ENCODE results near the gene IZUMO4.
"Not testable (repeated sequence)": the region's sequence is repeated elsewhere in the genome, so short reads cannot be mapped to it uniquely, and the experiment has no call there.

IZUMO4 gene

GRCh38 chr19:2123682-2124387, 27.1 kb downstream of the IZUMO4 start:
- DNase-seq (ENCODE audit: low spot score): no peak

GRCh38 chr19:2126879-2127518, 30.3 kb downstream of the IZUMO4 start:
- DNase-seq (ENCODE audit: low spot score): no peak

GRCh38 chr19:2127758-2128157, 31.0 kb downstream of the IZUMO4 start:
- DNase-seq (ENCODE audit: low spot score): no peak

GRCh38 chr19:2128252-2128651, 31.5 kb downstream of the IZUMO4 start:
- DNase-seq (ENCODE audit: low spot score): not testable (repeated sequence)

GRCh38 chr19:2129022-2129421, 32.3 kb downstream of the IZUMO4 start:
- DNase-seq (ENCODE audit: low spot score): no peak

- DNase-seq (ENCODE audit: low spot score): no peak
Measured at GRCh38 chr19:2129486-2129885, 32.8 kb downstream of the IZUMO4 start.

- no peak for DNase-seq (ENCODE audit: low spot score)
Measured at GRCh38 chr19:2129892-2130770, 33.4 kb downstream of the IZUMO4 start.

GRCh38 chr19:2131012-2131975, 34.6 kb downstream of the IZUMO4 start:
- DNase-seq (ENCODE audit: low spot score): not testable (repeated sequence)

GRCh38 chr19:2132191-2132590, 35.5 kb downstream of the IZUMO4 start:
- no peak for DNase-seq (ENCODE audit: low spot score)

GRCh38 chr19:2132731-2133490, 36.2 kb downstream of the IZUMO4 start:
- DNase-seq (ENCODE audit: low spot score): no peak

GRCh38 chr19:2135474-2136402, 39.0 kb downstream of the IZUMO4 start:
- DNase-seq (ENCODE audit: low spot score): no peak

GRCh38 chr19:2136796-2137195, 40.1 kb downstream of the IZUMO4 start:
- no peak for DNase-seq (ENCODE audit: low spot score)

- DNase-seq (ENCODE audit: low spot score): no peak
Measured at GRCh38 chr19:2138061-2138728, 41.5 kb downstream of the IZUMO4 start.

GRCh38 chr19:2139385-2140137, 42.8 kb downstream of the IZUMO4 start:
- DNase-seq (ENCODE audit: low spot score): no peak

GRCh38 chr19:2140138-2140569, 43.4 kb downstream of the IZUMO4 start:
- DNase-seq (ENCODE audit: low spot score): no peak

- DNase-seq (ENCODE audit: low spot score): no peak
Measured at GRCh38 chr19:2142173-2142829, 45.6 kb downstream of the IZUMO4 start.

GRCh38 chr19:2144190-2144589, 47.5 kb downstream of the IZUMO4 start:
- no peak for DNase-seq (ENCODE audit: low spot score)

- DNase-seq (ENCODE audit: low spot score): no peak
Measured at GRCh38 chr19:2145831-2146241, 49.1 kb downstream of the IZUMO4 start.
